Measurements from ENCODE around the gene LTBR. TPM values are rescaled to one million over a fixed set of nuclear protein-coding genes. Genes with fewer than 3 reads are reported as not detected.

LTBR gene
- total RNA-seq, 1 donor = 121 TPM

DNA sequence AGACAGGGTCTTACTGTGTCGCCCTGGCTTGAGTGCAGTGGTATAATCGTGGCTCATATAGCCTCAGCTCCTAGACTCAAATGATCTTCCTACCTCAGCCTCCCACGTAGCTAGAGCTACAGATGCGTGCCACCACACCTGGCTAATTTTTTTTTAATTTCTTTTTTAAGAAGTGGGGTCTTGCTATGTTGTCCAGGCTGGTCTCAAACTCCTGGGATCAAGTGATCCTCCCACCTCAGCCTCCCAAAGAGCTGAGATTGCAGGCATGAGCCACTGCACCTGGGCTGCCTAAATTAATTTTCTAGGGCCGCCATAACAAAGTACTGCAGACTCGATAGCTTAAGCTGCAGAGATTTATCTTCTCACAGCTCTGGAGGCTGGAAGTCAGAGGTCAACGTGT is 9.1 kb downstream of the LTBR start:
- no peak for DNase-seq (ENCODE audit: insufficient read length, low spot score, missing footprints)

DNA sequence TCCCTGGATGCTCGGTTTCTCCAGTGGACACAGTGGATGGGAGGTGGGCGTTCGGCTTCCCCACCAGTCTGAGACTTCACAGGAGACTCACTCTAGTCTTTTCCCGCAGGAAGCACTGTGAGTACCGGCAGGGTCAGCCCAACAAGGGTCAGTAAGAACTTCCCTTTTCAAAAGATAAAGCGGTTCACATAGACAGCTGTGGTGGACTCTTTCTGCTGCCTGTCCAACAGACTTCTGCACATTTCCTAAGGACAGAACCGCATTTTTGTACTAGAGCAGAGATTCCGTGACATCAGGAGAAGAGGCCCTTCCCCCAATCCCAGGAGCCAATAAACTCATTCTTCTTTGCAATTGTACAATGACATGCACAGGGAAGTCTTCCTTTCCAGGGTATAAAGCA is 10.4 kb downstream of the LTBR start:
- no peaks in the 10 kb centered on the region for H3K4me1 ChIP-seq (ENCODE audit: insufficient read depth, low read length)
- no peaks in the 10 kb centered on the region for H3K27me3 ChIP-seq (ENCODE audit: insufficient read depth, low read length)
- TF ChIP-seq, protein P1, sequence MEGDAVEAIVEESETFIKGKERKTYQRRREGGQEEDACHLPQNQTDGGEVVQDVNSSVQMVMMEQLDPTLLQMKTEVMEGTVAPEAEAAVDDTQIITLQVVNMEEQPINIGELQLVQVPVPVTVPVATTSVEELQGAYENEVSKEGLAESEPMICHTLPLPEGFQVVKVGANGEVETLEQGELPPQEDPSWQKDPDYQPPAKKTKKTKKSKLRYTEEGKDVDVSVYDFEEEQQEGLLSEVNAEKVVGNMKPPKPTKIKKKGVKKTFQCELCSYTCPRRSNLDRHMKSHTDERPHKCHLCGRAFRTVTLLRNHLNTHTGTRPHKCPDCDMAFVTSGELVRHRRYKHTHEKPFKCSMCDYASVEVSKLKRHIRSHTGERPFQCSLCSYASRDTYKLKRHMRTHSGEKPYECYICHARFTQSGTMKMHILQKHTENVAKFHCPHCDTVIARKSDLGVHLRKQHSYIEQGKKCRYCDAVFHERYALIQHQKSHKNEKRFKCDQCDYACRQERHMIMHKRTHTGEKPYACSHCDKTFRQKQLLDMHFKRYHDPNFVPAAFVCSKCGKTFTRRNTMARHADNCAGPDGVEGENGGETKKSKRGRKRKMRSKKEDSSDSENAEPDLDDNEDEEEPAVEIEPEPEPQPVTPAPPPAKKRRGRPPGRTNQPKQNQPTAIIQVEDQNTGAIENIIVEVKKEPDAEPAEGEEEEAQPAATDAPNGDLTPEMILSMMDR (IDR thresholded peaks at IDR 0.05; ENCODE audit: extremely low read depth, low read depth, low read length) = no peak
- peaks cover 42% of the 10 kb centered on the region for H3K36me3 ChIP-seq (ENCODE audit: insufficient read depth, low read length)
- H2AFZ ChIP-seq (ENCODE audit: low read length) = no peak overlapping the region
- no peaks in the 10 kb centered on the region for H3K9me3 ChIP-seq (ENCODE audit: low read depth, low read length)
- no peak overlapping the region for H3K27ac ChIP-seq (ENCODE audit: low read depth, low read length)
- H3K4me2 ChIP-seq (ENCODE audit: insufficient read depth, low read length) = no peak overlapping the region
- H3K4me3 ChIP-seq (ENCODE audit: insufficient read depth, low read length) = no peak overlapping the region
- H4K20me1 ChIP-seq (ENCODE audit: insufficient read depth, low read length) = no peaks in the 10 kb centered on the region
- no peaks in the 10 kb centered on the region for H3K79me2 ChIP-seq (ENCODE audit: insufficient read depth, low read length)
- DNase-seq (ENCODE audit: insufficient read length, low spot score, missing footprints) = peak; percentile 30

More for the DNA sequence above, 9.1 kb downstream of the LTBR start:
- H3K27me3 ChIP-seq (ENCODE audit: insufficient read depth, low read length) = no peaks in the 10 kb centered on the region
- no peaks in the 10 kb centered on the region for H3K9me3 ChIP-seq (ENCODE audit: low read depth, low read length)
- H3K36me3 ChIP-seq (ENCODE audit: insufficient read depth, low read length) = peaks cover 54% of the 10 kb centered on the region
- no peak overlapping the region for H2AFZ ChIP-seq (ENCODE audit: low read length)
- H3K79me2 ChIP-seq (ENCODE audit: insufficient read depth, low read length) = peaks cover 3% of the 10 kb centered on the region
- no peak overlapping the region for H3K4me3 ChIP-seq (ENCODE audit: insufficient read depth, low read length)
- no peaks in the 10 kb centered on the region for H3K4me1 ChIP-seq (ENCODE audit: insufficient read depth, low read length)
- H3K27ac ChIP-seq (ENCODE audit: low read depth, low read length) = no peak overlapping the region
- no peak overlapping the region for H3K4me2 ChIP-seq (ENCODE audit: insufficient read depth, low read length)
- no peaks in the 10 kb centered on the region for H4K20me1 ChIP-seq (ENCODE audit: insufficient read depth, low read length)
- TF ChIP-seq, protein P1 (IDR thresholded peaks at IDR 0.05; ENCODE audit: extremely low read depth, low read depth, low read length) = no peak

DNA sequence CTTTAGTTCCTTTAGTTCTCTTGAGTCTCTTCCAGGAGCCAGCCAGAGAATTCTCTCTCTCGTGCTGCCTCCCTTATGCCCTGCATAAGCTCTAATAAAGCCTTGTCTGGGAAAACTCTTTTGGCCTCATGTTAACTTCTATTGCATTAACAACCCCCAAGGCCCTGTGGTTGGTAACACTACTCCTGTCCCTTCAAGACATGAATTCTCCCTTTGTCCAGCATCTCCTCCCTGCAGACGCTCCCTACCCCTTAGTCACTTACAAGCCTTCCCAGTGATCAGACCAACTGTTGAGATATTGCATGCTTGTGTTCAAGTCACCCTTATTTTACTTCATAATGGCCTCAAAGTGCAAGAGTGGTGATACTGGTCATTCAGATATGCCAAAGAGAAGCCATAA is 12.1 kb downstream of the LTBR start:
- Histone ChIP-seq H3K27me3 (ENCODE audit: insufficient read depth, low read length) (no peaks in the 10 kb centered on the region), H3K4me3 (ENCODE audit: insufficient read depth, low read length) (no peak overlapping the region), H2AFZ (ENCODE audit: low read length) (no peak overlapping the region), H3K4me2 (ENCODE audit: insufficient read depth, low read length) (no peak overlapping the region), H4K20me1 (ENCODE audit: insufficient read depth, low read length) (no peaks in the 10 kb centered on the region), H3K27ac (ENCODE audit: low read depth, low read length) (no peak overlapping the region), H3K79me2 (ENCODE audit: insufficient read depth, low read length) (no peaks in the 10 kb centered on the region), H3K36me3 (ENCODE audit: insufficient read depth, low read length) (peaks cover 28% of the 10 kb centered on the region), H3K9me3 (ENCODE audit: low read depth, low read length) (no peaks in the 10 kb centered on the region), H3K4me1 (ENCODE audit: insufficient read depth, low read length) (no peaks in the 10 kb centered on the region)
- DNase-seq (ENCODE audit: insufficient read length, low spot score, missing footprints) = no peak
- TF ChIP-seq, protein P1 (IDR thresholded peaks at IDR 0.05; ENCODE audit: extremely low read depth, low read depth, low read length) = no peak

DNA sequence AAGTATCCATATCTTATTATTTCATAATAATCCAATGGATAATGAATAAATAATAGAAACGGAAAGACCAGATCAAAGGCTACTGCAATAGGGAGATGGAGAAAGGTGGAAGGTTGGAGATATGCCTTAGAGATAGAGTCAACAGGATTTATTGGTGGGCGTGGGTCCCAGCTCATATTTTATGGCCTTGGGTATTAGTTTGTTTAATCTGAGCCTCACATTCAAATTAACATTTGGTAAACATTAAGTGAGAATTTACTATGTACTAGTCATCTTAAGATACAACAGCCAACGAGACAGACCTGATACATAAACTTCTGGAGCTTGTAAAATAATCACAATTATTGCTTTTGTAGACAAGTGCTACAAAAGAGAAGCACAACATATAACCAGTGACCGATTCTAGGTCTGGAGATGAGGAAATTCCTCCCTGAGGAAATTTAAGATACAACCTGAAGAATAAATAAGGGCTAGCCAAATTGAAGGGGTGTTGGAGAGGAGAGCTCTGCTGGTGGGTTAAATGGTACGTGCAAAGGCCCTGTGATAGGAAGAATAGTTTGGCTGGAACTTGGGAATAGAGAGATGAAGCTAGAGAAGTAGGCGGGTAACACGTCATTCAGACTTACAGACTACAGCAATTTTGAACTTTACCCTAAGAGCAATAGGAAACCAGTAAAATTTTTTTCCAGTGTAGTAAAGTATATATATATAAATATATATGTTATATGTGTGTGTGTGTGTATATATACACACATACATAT is 16.1 kb downstream of the LTBR start:
- H2AFZ ChIP-seq (ENCODE audit: low read length) = no peak overlapping the region
- TF ChIP-seq, protein P1 (IDR thresholded peaks at IDR 0.05; ENCODE audit: extremely low read depth, low read depth, low read length) = no peak
- no peaks in the 10 kb centered on the region for H3K9me3 ChIP-seq (ENCODE audit: low read depth, low read length)
- no peaks in the 10 kb centered on the region for H3K79me2 ChIP-seq (ENCODE audit: insufficient read depth, low read length)
- no peaks in the 10 kb centered on the region for H4K20me1 ChIP-seq (ENCODE audit: insufficient read depth, low read length)
- no peak for DNase-seq (ENCODE audit: insufficient read length, low spot score, missing footprints)
- H3K4me1 ChIP-seq (ENCODE audit: insufficient read depth, low read length) = no peaks in the 10 kb centered on the region
- no peak overlapping the region for H3K27ac ChIP-seq (ENCODE audit: low read depth, low read length)
- H3K36me3 ChIP-seq (ENCODE audit: insufficient read depth, low read length) = peaks cover 2% of the 10 kb centered on the region
- no peak overlapping the region for H3K4me3 ChIP-seq (ENCODE audit: insufficient read depth, low read length)
- no peaks in the 10 kb centered on the region for H3K27me3 ChIP-seq (ENCODE audit: insufficient read depth, low read length)
- H3K4me2 ChIP-seq (ENCODE audit: insufficient read depth, low read length) = no peak overlapping the region
